WERI-Rb-1 (cell line): ENCODE measurements around the gene SNX4.

Source experiments
- DNase-seq: peaks from one replicate; pipeline ENCODE4 v3.0.0-alpha.2; 2020
- H3K27ac ChIP-seq: fragments of 250-450 bp; sonication (Bioruptor Pico); 2 replicates; pipeline ENCODE4 v1.5.1; 2020; ENCODE audit warnings: mild to moderate bottlenecking, moderate library complexity
- H3K27me3 ChIP-seq: fragments of 250-450 bp; sonication (Bioruptor Pico); 2 replicates; pipeline ENCODE4 v1.5.1; 2021; ENCODE audit warnings: mild to moderate bottlenecking, low read depth, moderate library complexity; ENCODE audit not compliant: insufficient read depth, severe bottlenecking
- H3K36me3 ChIP-seq: fragments of 250-450 bp; sonication (Bioruptor Pico); 2 replicates; pipeline ENCODE4 v1.5.1; 2020; ENCODE audit warnings: mild to moderate bottlenecking, moderate library complexity
- H3K4me3 ChIP-seq: 2 replicates; pipeline ENCODE4 v1.5.1; 2011; ENCODE audit warnings: low read depth, mild to moderate bottlenecking, control low read depth, low read length
- H3K9me3 ChIP-seq: fragments of 250-450 bp; sonication (Bioruptor Pico); 2 replicates; pipeline ENCODE4 v1.5.1; 2021; ENCODE audit warnings: mild to moderate bottlenecking, moderate library complexity; ENCODE audit not compliant: severe bottlenecking
- TF ChIP-seq, protein P1 (sequence below): IDR thresholded peaks from 2 replicates; pipeline ENCODE4 v1.5.1; 2011; ENCODE audit warnings: low read depth, mild to moderate bottlenecking, control low read depth, inconsistent platforms, low read length

Gene SNX4

DNA sequence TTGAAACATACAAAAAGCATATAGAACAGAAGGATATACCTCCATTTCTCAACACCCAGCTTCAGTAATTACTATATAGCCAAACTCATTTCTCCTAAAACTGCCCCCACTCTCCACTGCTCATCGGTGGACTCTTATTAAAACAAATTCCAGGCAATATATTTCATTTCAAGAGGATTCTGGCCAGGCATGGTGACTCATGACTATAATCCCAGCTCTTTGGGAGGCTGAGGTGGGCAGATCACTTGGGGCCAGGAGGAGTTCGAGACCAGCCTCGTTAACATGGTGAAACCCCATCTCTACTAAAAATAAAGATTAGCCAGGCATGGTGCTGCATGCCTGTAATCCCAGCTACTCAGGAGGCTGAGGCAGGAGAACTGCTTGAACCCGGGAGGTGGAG lies 40.9 kb downstream of the SNX4 start:
- TF ChIP-seq, protein P1, sequence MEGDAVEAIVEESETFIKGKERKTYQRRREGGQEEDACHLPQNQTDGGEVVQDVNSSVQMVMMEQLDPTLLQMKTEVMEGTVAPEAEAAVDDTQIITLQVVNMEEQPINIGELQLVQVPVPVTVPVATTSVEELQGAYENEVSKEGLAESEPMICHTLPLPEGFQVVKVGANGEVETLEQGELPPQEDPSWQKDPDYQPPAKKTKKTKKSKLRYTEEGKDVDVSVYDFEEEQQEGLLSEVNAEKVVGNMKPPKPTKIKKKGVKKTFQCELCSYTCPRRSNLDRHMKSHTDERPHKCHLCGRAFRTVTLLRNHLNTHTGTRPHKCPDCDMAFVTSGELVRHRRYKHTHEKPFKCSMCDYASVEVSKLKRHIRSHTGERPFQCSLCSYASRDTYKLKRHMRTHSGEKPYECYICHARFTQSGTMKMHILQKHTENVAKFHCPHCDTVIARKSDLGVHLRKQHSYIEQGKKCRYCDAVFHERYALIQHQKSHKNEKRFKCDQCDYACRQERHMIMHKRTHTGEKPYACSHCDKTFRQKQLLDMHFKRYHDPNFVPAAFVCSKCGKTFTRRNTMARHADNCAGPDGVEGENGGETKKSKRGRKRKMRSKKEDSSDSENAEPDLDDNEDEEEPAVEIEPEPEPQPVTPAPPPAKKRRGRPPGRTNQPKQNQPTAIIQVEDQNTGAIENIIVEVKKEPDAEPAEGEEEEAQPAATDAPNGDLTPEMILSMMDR: no peak
- H3K27ac ChIP-seq: no peak overlapping the region
- H3K4me3 ChIP-seq: no peak overlapping the region
- H3K27me3 ChIP-seq: no peaks in the 10 kb centered on the region
- peaks cover 45% of the 10 kb centered on the region for H3K36me3 ChIP-seq
- DNase-seq: no peak
- H3K9me3 ChIP-seq: no peaks in the 10 kb centered on the region

DNA sequence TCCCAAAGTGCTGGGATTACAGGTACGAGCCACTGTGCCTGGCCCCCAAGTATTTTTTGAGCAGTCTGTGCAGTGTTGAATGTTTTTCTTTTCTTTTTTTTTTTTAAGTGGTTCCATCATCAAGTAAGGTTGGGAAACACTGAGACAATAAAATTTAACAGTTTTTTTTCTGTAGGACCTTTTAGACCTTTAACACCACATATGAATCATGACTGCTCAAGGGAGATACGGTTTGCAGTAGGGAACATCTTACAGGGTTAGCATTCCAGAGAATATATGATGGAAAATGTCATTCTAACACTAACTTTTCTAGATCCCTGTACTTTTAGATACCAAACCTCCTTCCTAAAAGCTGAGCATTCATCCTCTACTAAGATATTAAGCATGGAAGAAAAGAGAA lies 41.7 kb downstream of the SNX4 start:
- no peak for DNase-seq
- Histone ChIP-seq H3K27ac (no peak overlapping the region), H3K4me3 (no peak overlapping the region), H3K27me3 (no peaks in the 10 kb centered on the region), H3K36me3 (peaks cover 50% of the 10 kb centered on the region), H3K9me3 (no peaks in the 10 kb centered on the region)
- TF ChIP-seq, protein P1: no peak

DNA sequence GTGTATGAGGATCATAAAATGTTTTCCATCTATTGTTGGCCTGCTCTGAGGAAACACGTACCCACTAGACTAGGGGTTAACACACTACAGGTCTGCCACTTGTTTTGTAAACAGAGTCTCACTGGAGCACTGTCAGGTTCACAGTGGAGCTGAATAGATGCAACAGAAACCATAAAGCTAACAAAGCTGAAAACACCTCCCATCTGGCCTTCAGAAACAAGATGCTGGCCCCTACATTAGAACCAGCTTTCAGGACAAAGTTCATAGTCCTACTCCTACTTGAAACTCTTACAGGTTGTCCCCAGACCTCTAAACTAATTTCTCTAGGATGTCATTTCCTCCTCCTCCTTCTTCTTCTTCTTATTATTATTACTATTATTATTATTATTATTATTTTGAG lies 42.3 kb downstream of the SNX4 start:
- TF ChIP-seq, protein P1: no peak
- H3K27me3 ChIP-seq: no peaks in the 10 kb centered on the region
- no peak for DNase-seq
- no peak overlapping the region for H3K4me3 ChIP-seq
- H3K27ac ChIP-seq: no peak overlapping the region
- H3K9me3 ChIP-seq: no peaks in the 10 kb centered on the region
- peaks cover 50% of the 10 kb centered on the region for H3K36me3 ChIP-seq

DNA sequence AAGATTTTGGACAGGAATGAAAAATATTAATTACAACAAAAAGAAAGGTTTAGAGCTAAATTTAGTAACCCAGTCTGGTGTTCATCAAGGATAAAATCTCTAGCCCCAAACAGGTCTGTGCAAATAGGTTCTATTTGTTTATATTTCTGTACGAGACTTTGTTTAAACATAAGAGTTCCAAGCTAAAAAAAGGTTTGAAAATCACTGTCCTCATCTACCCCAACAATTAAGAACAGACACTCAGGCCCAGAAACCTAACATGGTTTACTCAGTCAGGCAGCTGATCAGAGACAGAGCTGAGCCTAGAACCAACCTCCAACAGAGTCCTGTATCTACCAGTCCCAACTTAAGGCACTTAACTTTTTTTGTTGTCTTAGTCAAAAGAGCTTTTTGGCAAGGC lies 49.3 kb downstream of the SNX4 start:
- Histone ChIP-seq H3K27me3 (no peaks in the 10 kb centered on the region), H3K27ac (no peak overlapping the region), H3K4me3 (no peak overlapping the region), H3K36me3 (peaks cover 79% of the 10 kb centered on the region), H3K9me3 (no peaks in the 10 kb centered on the region)
- TF ChIP-seq, protein P1: no peak
- DNase-seq: no peak

DNA sequence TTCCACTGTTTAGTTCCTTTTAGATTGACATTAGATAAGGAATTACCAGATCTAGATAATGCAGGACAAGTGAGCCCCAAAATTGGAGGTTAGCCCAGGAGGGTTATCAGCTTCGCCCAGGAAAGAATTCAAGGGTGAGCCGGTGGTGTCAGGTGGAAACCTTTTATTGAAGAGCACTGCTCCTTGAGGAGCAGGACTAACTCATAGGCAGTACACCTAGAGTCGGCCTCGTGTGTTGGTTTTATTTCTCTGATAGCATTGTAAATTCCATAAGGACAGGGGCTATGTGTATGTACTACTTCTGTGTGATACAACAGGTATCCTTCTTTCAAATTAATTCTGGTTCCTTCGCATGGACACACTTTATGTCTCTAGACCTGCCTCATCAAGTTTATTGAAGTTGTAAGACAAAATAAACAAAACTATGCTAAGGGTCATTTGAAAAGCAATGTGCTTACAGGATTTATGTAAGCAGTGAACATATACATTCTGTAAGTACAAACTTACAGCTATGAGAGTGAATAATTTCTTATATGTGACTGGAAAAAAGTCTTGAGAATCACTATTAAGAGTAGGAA lies 57.2 kb downstream of the SNX4 start:
- Histone ChIP-seq H3K9me3 (no peaks in the 10 kb centered on the region), H3K27ac (no peak overlapping the region), H3K27me3 (no peaks in the 10 kb centered on the region), H3K4me3 (no peak overlapping the region), H3K36me3 (peaks cover 56% of the 10 kb centered on the region)
- no peak for DNase-seq
- TF ChIP-seq, protein P1: no peak

DNA sequence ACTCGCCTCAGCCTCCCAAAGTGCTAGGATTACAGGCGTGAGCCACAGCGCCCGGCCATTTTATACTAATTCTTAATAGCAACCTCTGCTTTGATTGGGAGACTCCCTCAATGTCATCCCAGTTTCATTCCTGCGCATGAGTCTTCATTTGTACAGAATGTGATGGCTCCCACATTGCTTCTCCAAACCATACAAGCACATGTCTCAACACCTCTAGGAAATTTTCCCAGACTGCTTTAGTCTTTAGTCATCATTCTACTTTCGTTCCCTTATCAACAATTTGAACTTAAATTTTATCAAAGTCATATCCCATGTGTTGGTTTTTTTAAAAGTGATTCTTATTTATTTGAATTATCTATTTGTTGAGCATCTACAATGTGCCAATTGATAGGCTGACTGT lies 58.1 kb downstream of the SNX4 start:
- H3K27me3 ChIP-seq: no peaks in the 10 kb centered on the region
- peaks cover 53% of the 10 kb centered on the region for H3K36me3 ChIP-seq
- H3K27ac ChIP-seq: no peak overlapping the region
- TF ChIP-seq, protein P1: no peak
- DNase-seq: no peak
- no peaks in the 10 kb centered on the region for H3K9me3 ChIP-seq
- H3K4me3 ChIP-seq: no peak overlapping the region
